GM21723 (cell line): ENCODE results near the gene CNPY1.

Experiments
- ATAC-seq: cut with Tn5 transposase; IDR thresholded peaks from one replicate; pipeline ENCODE4 v1.9.1; 2021; ENCODE audit warnings: mild to moderate bottlenecking, moderate library complexity; ENCODE audit not compliant: unreplicated experiment

The CNPY1 gene

GRCh38 chr7:155457544-155458110 lies 88.7 kb downstream of the CNPY1 start:
- ATAC-seq: no peak

GRCh38 chr7:155456738-155457543 lies 89.4 kb downstream of the CNPY1 start:
- ATAC-seq: no peak

- ATAC-seq: no peak
Observed at GRCh38 chr7:155455776-155456737, 90.3 kb downstream of the CNPY1 start.

- no peak for ATAC-seq
Observed at GRCh38 chr7:155455132-155455693, 91.1 kb downstream of the CNPY1 start.

- ATAC-seq: no peak
Observed at GRCh38 chr7:155454183-155455112, 91.9 kb downstream of the CNPY1 start.

GRCh38 chr7:155453296-155454182 lies 92.8 kb downstream of the CNPY1 start:
- no peak for ATAC-seq

- no peak for ATAC-seq
Observed at GRCh38 chr7:155452505-155453295, 93.7 kb downstream of the CNPY1 start.

GRCh38 chr7:155451840-155452239 lies 94.5 kb downstream of the CNPY1 start:
- ATAC-seq: no peak
